H1 (cell line): ENCODE measurements around the gene KCNH8. TPM values are rescaled to one million over a fixed set of nuclear protein-coding genes. Genes with fewer than 3 reads are reported as not detected.

Experiments used
- CTCF ChIA-PET: fragments of 300-600 bp; sonication (Branson Sonifier 250); formaldehyde crosslinking; loops from one replicate; lab custom pipeline; 2021; ENCODE audit not compliant: partially characterized antibody; lab: Charles Lee
- POLR2A ChIA-PET: fragments of 300-600 bp; sonication (Branson Sonifier 250); formaldehyde crosslinking; loops from one replicate; lab custom pipeline; 2021; ENCODE audit warnings: inconsistent platforms; ENCODE audit not compliant: partially characterized antibody; lab: Charles Lee
- DNase-seq, 2 experiments: peaks; one replicate each; pipeline versions ENCODE4 v3.0.0 to v3.0.0-alpha.2; 2010 to 2022; ENCODE audit warnings: low spot score in 2 of 2, low read depth in 1 of 2, mixed read lengths in 1 of 2
- FAIRE-seq: peaks from 2 replicates; lab custom pipeline; 2011; peaks lifted over from hg19 to GRCh38; lab: Jason Lieb, UNC
- H2AFZ ChIP-seq: 2 replicates; pipeline ENCODE4 v1.8.1; 2012; ENCODE audit warnings: low read length, inconsistent platforms
- H2AK5ac ChIP-seq: 2 replicates; pipeline ENCODE4 v1.6.1; 2013; ENCODE audit warnings: low read depth, low read length
- H2BK120ac ChIP-seq: replicated peaks from 2 replicates; pipeline ENCODE3; 2013; ENCODE audit warnings: low read depth, low read length, inconsistent platforms
- H2BK12ac ChIP-seq: 2 replicates; pipeline ENCODE4 v1.6.1; 2013; ENCODE audit warnings: low read depth, low read length
- H2BK15ac ChIP-seq: 2 replicates; pipeline ENCODE4 v1.6.1; 2013; ENCODE audit warnings: low read length
- H2BK20ac ChIP-seq: 2 replicates; pipeline ENCODE4 v1.6.1; 2013; ENCODE audit warnings: low read length
- H2BK5ac ChIP-seq: 2 replicates; pipeline ENCODE4 v1.6.1; 2013; ENCODE audit warnings: low read depth, low read length
- H3K14ac ChIP-seq: 2 replicates; pipeline ENCODE4 v1.6.1; 2013; ENCODE audit warnings: inconsistent platforms; ENCODE audit not compliant: insufficient read length
- H3K18ac ChIP-seq: 2 replicates; pipeline ENCODE4 v1.6.1; 2013; ENCODE audit warnings: low read length; ENCODE audit errors: extremely low read depth
- H3K23ac ChIP-seq: 2 replicates; pipeline ENCODE4 v1.6.1; 2013; ENCODE audit warnings: inconsistent platforms; ENCODE audit not compliant: insufficient read length
- H3K23me2 ChIP-seq: 2 replicates; pipeline ENCODE4 v1.6.1; 2013; ENCODE audit warnings: low read depth, low read length
- H3K27ac ChIP-seq: 2 replicates; pipeline ENCODE4 v1.6.1; 2011; ENCODE audit warnings: low read depth, low read length, inconsistent platforms
- H3K27me3 ChIP-seq, 4 experiments: replicated peaks in 1 of 4; 1 replicate in 1 of 4; 2 replicates in 3 of 4; pipeline versions ENCODE4 v1.6.1 to v1.8.1; 2011 to 2013; ENCODE audit warnings: low read length in 3 of 4, mild to moderate bottlenecking in 3 of 4, inconsistent platforms in 2 of 4, mixed read lengths in 2 of 4, moderate library complexity in 1 of 4; ENCODE audit not compliant: control insufficient read depth in 3 of 4, insufficient read depth in 3 of 4; ENCODE audit errors: extremely low read depth in 1 of 4
- H3K36me3 ChIP-seq, 4 experiments: 2 replicates each; pipeline versions ENCODE4 v1.6.1 to v1.8.1; 2011 to 2013; ENCODE audit warnings: mild to moderate bottlenecking in 4 of 4, low read length in 3 of 4, moderate library complexity in 2 of 4, control low read depth in 1 of 4, inconsistent platforms in 1 of 4; ENCODE audit not compliant: insufficient read depth in 4 of 4, control insufficient read depth in 2 of 4
- H3K4ac ChIP-seq: replicated peaks from 2 replicates; pipeline ENCODE3; 2013; ENCODE audit warnings: low read length, low read depth, mixed read lengths, inconsistent platforms; ENCODE audit not compliant: insufficient read length
- H3K4me1 ChIP-seq, 4 experiments: replicated peaks in 1 of 4; 1 replicate in 1 of 4; 2 replicates in 3 of 4; pipeline versions ENCODE4 v1.6.1 to v1.8.1; 2011 to 2013; ENCODE audit warnings: low read length in 3 of 4, inconsistent platforms in 2 of 4, mixed read lengths in 1 of 4; ENCODE audit not compliant: insufficient read depth in 4 of 4, control insufficient read depth in 3 of 4
- H3K4me2 ChIP-seq, 2 experiments: 2 replicates each; pipeline versions ENCODE4 v1.6.1 to v1.8.1; 2011 to 2013; ENCODE audit warnings: low read depth in 2 of 2, low read length in 2 of 2, control low read depth in 1 of 2, inconsistent platforms in 1 of 2, mild to moderate bottlenecking in 1 of 2; ENCODE audit not compliant: insufficient read depth in 1 of 2
- H3K4me3 ChIP-seq, 4 experiments: fragments of 200-600, 300-600 bp in 1 of 4; sonication (generic), shearing (Covaris generic), sonication (Bioruptor Twin) in 1 of 4; 2 replicates each; pipeline versions ENCODE4 v1.5.1 to v1.8.1; 2011 to 2016; ENCODE audit warnings: low read length in 4 of 4, low read depth in 3 of 4, control low read depth in 2 of 4, inconsistent platforms in 2 of 4, mild to moderate bottlenecking in 2 of 4, mixed read lengths in 1 of 4, moderate library complexity in 1 of 4; ENCODE audit not compliant: insufficient read depth in 2 of 4; ENCODE audit errors: extremely low read depth in 1 of 4
- H3K56ac ChIP-seq: replicated peaks from 2 replicates; pipeline ENCODE3; 2013; ENCODE audit warnings: low read depth, mild to moderate bottlenecking, mixed read lengths, low read length, inconsistent platforms; ENCODE audit not compliant: insufficient read length
- H3K79me1 ChIP-seq: 2 replicates; pipeline ENCODE4 v1.6.1; 2013; ENCODE audit warnings: low read depth, low read length, control low read depth
- H3K79me2 ChIP-seq, 2 experiments: 2 replicates each; pipeline versions ENCODE4 v1.6.1 to v1.8.1; 2012 to 2013; ENCODE audit warnings: low read length in 2 of 2, mild to moderate bottlenecking in 2 of 2, inconsistent platforms in 1 of 2; ENCODE audit not compliant: insufficient read depth in 2 of 2, control insufficient read depth in 1 of 2
- H3K9ac ChIP-seq, 4 experiments: replicated peaks in 1 of 4; 1 replicate in 1 of 4; 2 replicates in 3 of 4; pipeline versions ENCODE4 v1.6.1 to v1.8.1; 2011 to 2013; ENCODE audit warnings: low read depth in 3 of 4, low read length in 3 of 4, control low read depth in 2 of 4, mild to moderate bottlenecking in 2 of 4, moderate library complexity in 2 of 4, inconsistent platforms in 1 of 4; ENCODE audit errors: extremely low read depth in 1 of 4
- H3K9me3 ChIP-seq, 2 experiments: 2 replicates each; pipeline versions ENCODE4 v1.6.1 to v1.8.1; 2012 to 2013; ENCODE audit warnings: mild to moderate bottlenecking in 2 of 2, moderate library complexity in 2 of 2, control low read depth in 1 of 2, inconsistent platforms in 1 of 2, low read depth in 1 of 2, low read length in 1 of 2, mixed read lengths in 1 of 2; ENCODE audit not compliant: insufficient read depth in 2 of 2
- H4K20me1 ChIP-seq, 2 experiments: replicated peaks in 1 of 2; 2 replicates each; pipeline versions ENCODE3 to v1.8.1; 2011 to 2013; ENCODE audit warnings: inconsistent platforms in 2 of 2, low read length in 2 of 2, mild to moderate bottlenecking in 1 of 2; ENCODE audit not compliant: insufficient read depth in 2 of 2, control insufficient read depth in 1 of 2
- H4K5ac ChIP-seq: 2 replicates; pipeline ENCODE4 v1.6.1; 2013; ENCODE audit warnings: low read length, low read depth, mixed read lengths, inconsistent platforms; ENCODE audit not compliant: insufficient read length
- H4K8ac ChIP-seq: 2 replicates; pipeline ENCODE4 v1.8.0; 2013; ENCODE audit warnings: mild to moderate bottlenecking, moderate library complexity, low read length, inconsistent platforms; ENCODE audit not compliant: insufficient read depth; ENCODE audit errors: extremely low read depth
- H4K91ac ChIP-seq: replicated peaks from 2 replicates; pipeline ENCODE3; 2013; ENCODE audit warnings: low read length, mixed read lengths, inconsistent platforms; ENCODE audit not compliant: insufficient read length
- BRCA1 ChIP-seq: IDR thresholded peaks from 2 replicates; pipeline ENCODE4 v1.6.1; 2012; ENCODE audit warnings: low read depth, low read length, improper control_type of control experiment
- CHD1 ChIP-seq: IDR thresholded peaks from 2 replicates; pipeline ENCODE4 v1.6.1; 2012; ENCODE audit warnings: low read depth, low read length, improper control_type of control experiment
- CREB1 ChIP-seq: IDR thresholded peaks from 2 replicates; pipeline ENCODE4 v1.6.1; 2012; ENCODE audit warnings: inconsistent platforms
- GTF2F1 ChIP-seq: IDR thresholded peaks from 2 replicates; pipeline ENCODE4 v1.6.1; 2012; ENCODE audit warnings: low read depth, low read length, improper control_type of control experiment, borderline replicate concordance
- JUN ChIP-seq: IDR thresholded peaks from 2 replicates; pipeline ENCODE4 v1.6.1; 2011; ENCODE audit warnings: low read depth, mild to moderate bottlenecking, improper control_type of control experiment, low read length
- POU5F1 ChIP-seq: IDR thresholded peaks from 2 replicates; pipeline ENCODE4 v1.6.1; 2011; ENCODE audit warnings: low read depth, mild to moderate bottlenecking, low read length, moderate library complexity
- RFX5 ChIP-seq: IDR thresholded peaks from 2 replicates; pipeline ENCODE4 v1.6.1; 2011; ENCODE audit warnings: low read depth, low read length, improper control_type of control experiment, borderline replicate concordance
- RXRA ChIP-seq: IDR thresholded peaks from 2 replicates; pipeline ENCODE4 v1.6.1; 2011; ENCODE audit warnings: low read depth, mild to moderate bottlenecking, low read length, moderate library complexity; ENCODE audit not compliant: insufficient read depth
- SAP30 ChIP-seq: fragments of 300-600 bp; sonication (generic); IDR thresholded peaks from 2 replicates; pipeline ENCODE4 v1.7.1; 2012; ENCODE audit warnings: low read length, moderate library complexity, mild to moderate bottlenecking, inconsistent platforms; ENCODE audit not compliant: insufficient read depth, insufficient replicate concordance
- SIX5 ChIP-seq: IDR thresholded peaks from 2 replicates; pipeline ENCODE4 v1.6.1; 2011; ENCODE audit warnings: mild to moderate bottlenecking, low read depth, low read length
- SRF ChIP-seq: IDR thresholded peaks from 2 replicates; pipeline ENCODE4 v1.6.1; 2011; ENCODE audit warnings: mild to moderate bottlenecking, low read depth, low read length, moderate library complexity
- TAF1 ChIP-seq: IDR thresholded peaks from 2 replicates; pipeline ENCODE4 v1.6.1; 2011; ENCODE audit warnings: mild to moderate bottlenecking, low read depth, low read length
- TAF7 ChIP-seq: optimal IDR thresholded peaks from 2 replicates; pipeline ENCODE3; 2011; ENCODE audit warnings: low read depth, mild to moderate bottlenecking, inconsistent platforms, low read length, moderate library complexity, borderline replicate concordance
- TBP ChIP-seq: IDR thresholded peaks from 2 replicates; pipeline ENCODE4 v1.6.1; 2011; ENCODE audit warnings: low read depth, low read length, improper control_type of control experiment
- YY1 ChIP-seq: IDR thresholded peaks from 2 replicates; pipeline ENCODE4 v1.6.1; 2011; ENCODE audit warnings: low read depth, mild to moderate bottlenecking, low read length
- ZNF274 ChIP-seq: IDR thresholded peaks from 2 replicates; pipeline ENCODE4 v1.7.0; 2012; ENCODE audit warnings: low read length, borderline replicate concordance; ENCODE audit errors: extremely low read depth
- WGBS, 2 experiments: shearing (Covaris generic) in 1 of 2; methylation state at CpG; one replicate each; pipeline versions ENCODE4 v1.1.6 to v1.1.7; 2013 to 2015; ENCODE audit warnings: low lambda C conversion rate in 2 of 2, mixed read lengths in 2 of 2, inconsistent platforms in 1 of 2, low coverage in 1 of 2, missing lambda C conversion rate in 1 of 2; ENCODE audit not compliant: insufficient replicate concordance in 2 of 2, insufficient coverage in 1 of 2, insufficient read length in 1 of 2; ENCODE audit errors: extremely low coverage in 1 of 2, missing lambda C conversion rate in 1 of 2; 5-methylcytosine and 5-hydroxymethylcytosine counted together
- polyA plus RNA-seq, 7 experiments: library from polyadenylated mRNA; depleted of rRNA in 3 of 7; stranded (reverse) in 5 of 7; unstranded in 2 of 7; fragments of >200 nt in 5 of 7; fragments of 200-250 nt in 2 of 7; gene quantifications; 1 replicate in 5 of 7; 2 replicates in 1 of 7; 4 replicates in 1 of 7; pipeline versions ENCODE4 v1.2.1 to v1.2.3, GENCODE V29; 2011 to 2013; ENCODE audit warnings: missing spikeins in 2 of 7, mixed read lengths in 2 of 7
- total RNA-seq: library from RNA; stranded (reverse); fragmentation: NEBNext Ultra II Directional; extraction: Animal tissue kit (Norgen Biotek cat#: 25700); gene quantifications from 2 replicates; pipeline ENCODE4 v1.2.1, GENCODE V29; 2021

KCNH8 gene
- total and polyA plus RNA-seq, 2 of the 8 experiments (the other 6 are each of a cell fraction or from before 2014, with no cell fraction given) = 2.2 to 2.4 TPM

DNA sequence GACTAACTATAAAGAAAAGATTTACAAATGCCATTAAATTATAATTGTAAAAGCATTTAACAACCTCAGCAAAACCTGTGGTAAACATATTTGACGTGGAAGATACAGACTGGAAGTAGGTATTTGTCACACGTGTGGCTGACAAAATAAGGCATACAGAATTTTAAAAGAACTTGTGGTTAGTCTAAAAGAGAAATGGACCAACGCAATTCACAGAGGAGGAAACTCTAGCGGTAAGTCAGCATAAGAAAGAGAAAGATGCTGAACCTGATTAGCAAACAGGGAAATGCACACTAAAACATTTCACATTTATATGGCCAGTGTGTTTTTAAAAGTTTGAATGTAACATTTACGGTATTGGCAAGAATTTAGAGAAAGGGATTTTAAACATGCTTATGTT lies 35.3 kb downstream of the KCNH8 start:
- H4K8ac ChIP-seq = no peak overlapping the region
- ChIA-PET POLR2A (no interaction called here), CTCF (interaction anchor here (1.6 to 1.7 kb wide), 2 partner anchors 9 to 10 kb away, joined by 5 read pairs; no protein-coding TSS in a partner anchor)
- no peaks in the 10 kb centered on the region for H3K27me3 ChIP-seq
- H3K56ac ChIP-seq = no peak overlapping the region
- FAIRE-seq = no peak
- no peak overlapping the region for H2AK5ac ChIP-seq
- no peak overlapping the region for H3K14ac ChIP-seq
- no peak overlapping the region for H3K23ac ChIP-seq
- no peak overlapping the region for H3K9ac ChIP-seq
- H3K4me1 ChIP-seq = no peaks in the 10 kb centered on the region
- H3K36me3 ChIP-seq = no peaks in the 10 kb centered on the region
- no peak overlapping the region for H4K91ac ChIP-seq
- no peak overlapping the region for H2BK12ac ChIP-seq
- no peak overlapping the region for H3K4ac ChIP-seq
- no peak overlapping the region for H2BK15ac ChIP-seq
- H3K18ac ChIP-seq = no peak overlapping the region
- H4K20me1 ChIP-seq = no peaks in the 10 kb centered on the region
- 0 out of 4 replicates have a peak, but pooled peaks cover 0 to 2% of the 10 kb centered on the region in 2 experiments for H3K79me2 ChIP-seq
- no peak overlapping the region for H4K5ac ChIP-seq
- no peak overlapping the region for H2BK20ac ChIP-seq
- no peaks in the 10 kb centered on the region for H3K79me1 ChIP-seq
- H3K27ac ChIP-seq = no peak overlapping the region
- no peak overlapping the region for H2BK5ac ChIP-seq
- no peak overlapping the region for H2AFZ ChIP-seq
- WGBS, 2 experiments = 61% methylated on average over 5 of the region's 5 CpGs; no CpG with 5 or more reads in 1 of the 2 experiments
- no peaks in the 10 kb centered on the region for H3K23me2 ChIP-seq
- no peak overlapping the region for H3K4me2 ChIP-seq
- H3K4me3 ChIP-seq = no peak overlapping the region
- no peak overlapping the region for H2BK120ac ChIP-seq
- DNase-seq = no peak
- H3K9me3 ChIP-seq = no peaks in the 10 kb centered on the region
- TF ChIP-seq SIX5 (no peak), POU5F1 (no peak), TAF7 (no peak), RFX5 (no peak), YY1 (no peak), BRCA1 (no peak), RXRA (no peak), ZNF274 (no peak), SAP30 (no peak), TAF1 (no peak), GTF2F1 (no peak), JUN (no peak), CREB1 (no peak), TBP (no peak), CHD1 (no peak), SRF (no peak)
